T1000 (cell line): ENCODE results near the gene SLC17A7.
"Not testable (repeated sequence)": the region's sequence is repeated elsewhere in the genome, so short reads cannot be mapped to it uniquely, and the experiment has no call there.

ENCODE experiments used
- DNase-seq: peaks from one replicate; lab custom pipeline; 2025; ENCODE audit warnings: mixed read lengths; lab: John Stamatoyannopoulos, UW

The SLC17A7 gene

DNA sequence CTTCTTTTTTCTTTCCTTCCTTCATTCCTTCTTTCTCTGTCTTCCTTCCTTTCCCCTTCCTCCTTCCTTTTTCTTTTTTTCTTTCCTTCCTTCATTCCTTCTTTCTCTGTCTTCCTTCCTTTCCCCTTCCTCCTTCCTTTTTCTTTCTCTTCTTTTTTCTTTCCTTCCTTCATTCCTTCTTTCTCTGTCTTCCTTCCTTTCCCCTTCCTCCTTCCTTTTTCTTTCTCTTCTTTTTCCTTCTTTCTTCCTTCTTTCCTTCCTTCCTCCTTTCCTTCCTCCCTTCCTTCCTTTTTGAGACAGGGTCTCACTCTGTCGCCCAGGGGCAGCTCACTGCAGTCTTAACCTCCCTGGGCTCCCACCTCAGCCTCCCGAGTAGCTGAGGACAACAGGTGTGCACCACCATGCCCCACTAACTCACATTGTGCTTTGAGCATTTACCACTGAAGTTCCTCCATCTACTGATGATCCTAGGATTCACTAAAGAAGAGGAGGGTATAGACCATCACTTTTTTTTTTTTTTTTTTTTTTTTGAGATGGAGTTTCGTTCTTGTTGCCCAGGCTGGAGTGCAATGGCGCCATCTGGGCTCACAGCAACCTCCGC is 2.9 kb upstream of the SLC17A7 start:
- DNase-seq: not testable (repeated sequence)

DNA sequence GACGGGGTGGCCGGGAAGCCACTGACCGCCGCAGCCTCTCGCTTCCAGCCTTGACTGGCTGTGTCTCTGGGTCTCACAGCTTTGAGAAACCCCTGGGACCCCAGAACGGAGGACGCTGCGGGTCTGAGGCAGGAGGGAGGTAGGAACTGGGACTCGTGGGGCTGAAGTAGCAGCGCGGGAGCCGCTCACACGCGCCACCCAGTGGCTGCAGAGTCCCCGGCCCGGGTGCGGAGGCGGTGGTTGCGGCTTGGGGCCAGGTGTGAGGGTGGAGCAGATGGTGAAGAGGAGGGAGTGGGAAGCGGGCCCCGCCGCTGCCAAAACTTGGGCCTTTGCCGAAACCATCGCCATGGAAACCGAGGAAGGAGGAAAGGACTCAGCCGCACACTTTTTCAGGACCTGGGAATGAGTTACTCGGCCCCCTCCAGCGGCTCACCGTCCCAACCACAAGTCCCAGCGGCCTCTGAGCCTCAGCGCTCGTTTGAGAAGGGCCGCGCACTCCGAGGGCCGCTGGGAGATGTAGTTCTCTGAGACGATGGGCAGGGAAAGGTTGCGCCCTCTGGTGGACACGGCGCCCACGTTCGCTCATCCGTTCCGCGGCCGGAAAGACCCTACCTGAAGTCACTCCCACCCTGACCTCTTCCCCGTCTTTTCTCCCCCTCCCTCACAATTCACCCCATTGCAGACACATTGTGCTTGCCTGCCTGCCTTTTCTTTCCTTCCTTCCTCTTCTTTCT is 2.2 kb upstream of the SLC17A7 start:
- peak; percentile 91 for DNase-seq

DNA sequence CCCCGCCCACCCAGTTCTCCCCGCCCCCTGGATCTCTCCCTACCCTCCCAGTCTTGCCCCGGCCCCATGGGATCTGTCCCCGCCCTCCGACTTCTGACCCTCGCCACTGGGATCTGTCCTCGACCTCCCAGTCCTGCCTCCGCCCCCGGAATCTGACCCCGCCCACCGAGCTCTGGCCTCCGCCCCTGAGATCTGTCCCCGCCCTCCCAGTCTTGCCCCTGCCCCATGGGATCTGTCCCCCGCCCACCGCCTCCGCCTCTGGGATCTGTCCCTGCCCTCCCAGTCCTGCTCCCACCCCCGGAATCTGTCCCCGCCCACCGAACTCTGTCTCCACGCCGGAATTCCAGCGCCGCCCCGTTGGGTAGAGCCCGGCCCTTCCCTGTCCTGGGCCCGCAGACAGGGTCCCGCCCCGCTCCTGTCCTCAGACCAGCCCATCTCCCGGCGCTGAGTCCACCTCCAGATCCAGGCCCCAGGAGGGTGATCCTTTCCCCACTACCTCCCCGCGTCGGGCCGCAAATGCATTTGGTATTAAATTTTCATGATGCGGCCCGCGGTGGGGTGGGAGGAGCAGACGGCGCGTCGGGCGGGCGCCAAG is 1.5 kb upstream of the SLC17A7 start:
- DNase-seq: peak; percentile 86

DNA sequence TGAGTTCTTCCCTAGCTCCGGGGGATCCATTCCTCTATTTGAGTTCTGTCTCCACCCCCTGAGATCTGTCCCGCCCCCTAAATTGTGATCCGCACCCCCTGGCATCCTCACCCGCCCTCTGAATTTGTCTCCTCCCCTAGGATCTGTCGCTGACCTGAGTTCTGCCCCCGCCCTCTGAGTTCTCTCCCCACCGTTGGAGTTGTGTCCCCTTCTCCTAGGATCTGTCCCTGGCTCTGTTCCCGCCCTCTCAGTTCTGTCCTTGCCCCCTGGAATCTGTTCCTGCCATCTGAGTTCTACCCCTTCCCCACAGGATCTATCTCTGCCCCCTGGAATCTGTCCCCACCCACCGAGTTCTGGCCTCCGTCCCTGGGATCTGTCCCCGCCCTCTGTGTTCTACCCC is 1.0 kb upstream of the SLC17A7 start:
- peak; percentile 22 for DNase-seq

DNA sequence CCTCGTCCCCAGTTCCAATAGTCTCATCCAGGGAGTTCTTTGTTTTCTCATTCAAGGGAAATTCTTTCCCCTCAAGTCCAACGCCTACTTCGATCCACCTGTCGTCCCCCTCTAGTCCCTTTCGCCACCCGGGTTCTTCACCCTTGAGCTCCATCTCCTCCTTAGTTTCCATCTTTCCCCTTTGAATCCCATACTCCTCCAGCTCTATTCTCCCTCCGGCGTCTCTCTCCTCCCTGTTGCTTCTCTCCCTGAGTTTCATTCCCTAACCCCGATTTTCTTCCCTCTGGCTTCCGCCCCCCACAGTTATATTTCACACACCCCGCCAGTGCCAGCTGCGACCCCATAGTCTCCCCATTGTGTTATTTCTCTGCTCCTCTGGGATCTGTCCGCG is 628 bp upstream of the SLC17A7 start:
- no peak for DNase-seq

DNA sequence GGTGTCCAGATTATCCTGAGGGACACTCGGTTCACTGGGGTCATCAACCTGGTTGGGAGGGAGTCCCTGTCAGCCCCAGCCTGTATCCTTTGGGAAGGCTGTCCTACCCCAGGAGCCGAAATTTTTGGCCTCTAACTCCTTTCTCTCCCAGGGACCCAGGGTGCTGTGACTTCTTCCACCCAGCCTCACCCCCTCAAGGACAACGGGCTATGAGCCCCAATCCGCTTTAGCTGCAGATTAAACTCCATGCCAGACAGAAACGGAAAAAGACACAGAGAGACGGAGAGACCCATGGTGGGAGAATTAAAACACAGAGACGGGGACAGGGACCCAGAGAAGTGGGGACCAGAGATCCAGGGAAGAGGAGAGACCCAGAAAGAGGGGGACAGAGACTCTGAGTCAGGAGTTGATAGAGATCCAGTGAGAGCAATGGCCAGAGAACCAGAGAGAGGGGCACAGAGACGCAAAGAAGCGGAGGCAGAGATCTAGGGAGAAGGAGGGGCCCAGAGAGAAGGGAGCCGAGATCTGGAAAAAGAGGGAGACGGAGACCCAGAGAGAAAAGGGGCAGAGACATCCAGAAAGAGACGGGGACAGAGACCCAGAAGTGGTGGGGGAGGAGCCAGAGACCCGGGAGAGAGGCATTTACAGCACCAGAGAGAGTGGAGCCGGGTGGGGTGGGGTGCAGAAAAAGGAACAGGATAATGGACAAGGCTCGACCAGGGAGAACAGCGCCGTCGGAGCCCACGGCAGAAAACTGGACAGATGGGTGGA is 703 bp downstream of the SLC17A7 start:
- no peak for DNase-seq

DNA sequence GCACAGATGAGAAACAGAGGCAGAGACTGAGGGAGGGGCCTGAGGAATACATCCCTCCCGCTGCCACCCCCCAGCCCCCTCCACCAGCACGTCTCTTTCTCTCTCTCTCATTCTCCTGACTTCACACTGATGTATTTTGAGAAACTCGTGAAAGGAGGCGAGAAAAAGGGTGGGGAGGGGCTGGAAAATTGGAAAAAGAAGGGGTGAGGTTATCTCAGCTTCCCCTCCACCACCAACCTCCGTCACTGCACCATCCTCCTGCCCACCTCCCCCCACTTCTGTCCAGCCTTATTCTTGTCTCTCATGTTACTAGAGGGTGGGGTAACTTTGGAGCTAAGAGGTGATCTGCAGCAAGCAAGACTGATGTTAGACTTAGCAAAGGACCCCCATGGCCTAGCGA is 1.5 kb downstream of the SLC17A7 start:
- DNase-seq: no peak

DNA sequence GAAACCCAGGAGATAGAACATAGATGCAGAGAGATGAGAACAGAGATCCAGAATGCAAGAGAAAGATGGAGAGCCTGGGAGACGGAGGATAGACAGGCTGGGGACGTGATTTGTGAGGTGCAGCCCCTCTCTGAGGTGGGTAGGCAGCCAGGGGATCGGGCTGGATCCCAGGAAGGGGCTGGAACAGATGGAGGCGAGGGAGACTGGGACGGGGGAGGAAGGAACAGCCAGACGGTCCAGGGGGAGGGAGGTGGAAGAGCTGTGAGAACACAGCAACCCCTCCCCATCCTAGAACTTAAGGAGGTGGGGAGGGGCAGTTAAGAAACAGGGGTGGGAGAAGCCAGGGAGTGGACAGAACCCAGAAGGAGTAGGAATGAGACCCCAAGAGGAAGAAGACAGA is 3.1 kb downstream of the SLC17A7 start:
- DNase-seq: no peak

DNA sequence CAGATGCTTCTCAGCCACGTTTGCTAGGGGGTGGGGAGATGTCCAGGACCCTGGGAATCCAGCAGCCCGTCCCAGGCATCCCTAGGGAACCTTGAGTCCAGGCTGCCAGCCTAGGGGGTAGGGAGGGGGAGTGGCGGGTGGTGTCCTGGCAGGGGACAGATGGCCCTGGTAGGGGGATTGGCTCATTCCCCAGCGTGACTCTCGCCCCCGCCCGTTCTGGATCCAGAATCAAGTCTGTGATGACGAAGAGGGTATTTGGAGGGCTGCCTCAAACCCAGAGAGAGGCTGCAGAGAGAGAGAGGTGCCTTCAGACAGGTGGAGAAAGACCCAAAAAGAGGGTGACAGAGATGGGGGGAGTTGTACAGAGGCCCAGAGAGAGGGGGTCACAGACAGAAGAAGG is 4.1 kb downstream of the SLC17A7 start:
- DNase-seq: no peak

DNA sequence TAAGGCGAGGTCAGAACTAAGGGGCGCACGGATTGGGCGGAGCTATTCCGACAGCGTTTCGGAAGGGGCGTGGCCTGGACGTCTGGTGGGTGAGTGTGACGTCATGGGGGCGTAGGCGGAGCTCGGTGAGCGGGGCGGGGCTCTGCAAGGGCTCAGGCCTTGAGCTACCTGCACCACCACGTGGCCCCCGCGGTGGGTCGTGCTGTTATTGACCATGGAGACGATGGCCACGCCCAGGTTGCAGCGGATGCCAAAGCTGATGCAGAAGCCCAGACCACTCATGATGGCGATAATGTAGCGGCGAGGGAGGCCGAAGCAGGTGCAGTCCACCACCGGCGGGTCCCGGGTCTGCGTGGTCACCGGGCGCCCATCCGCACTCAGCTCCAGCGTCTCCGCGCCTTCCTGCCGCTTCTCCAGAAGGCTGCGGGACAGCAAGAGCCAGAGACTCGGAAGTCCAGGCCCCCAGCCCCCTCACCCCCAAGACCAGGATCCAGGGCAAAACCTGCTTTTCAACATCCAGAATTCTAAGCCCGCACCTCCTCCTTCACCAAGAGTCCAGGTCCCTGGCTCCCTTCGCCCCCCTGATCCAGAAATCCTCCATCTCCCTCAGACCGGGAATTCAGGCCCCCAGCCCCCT is 4.8 kb downstream of the SLC17A7 start:
- no peak for DNase-seq

DNA sequence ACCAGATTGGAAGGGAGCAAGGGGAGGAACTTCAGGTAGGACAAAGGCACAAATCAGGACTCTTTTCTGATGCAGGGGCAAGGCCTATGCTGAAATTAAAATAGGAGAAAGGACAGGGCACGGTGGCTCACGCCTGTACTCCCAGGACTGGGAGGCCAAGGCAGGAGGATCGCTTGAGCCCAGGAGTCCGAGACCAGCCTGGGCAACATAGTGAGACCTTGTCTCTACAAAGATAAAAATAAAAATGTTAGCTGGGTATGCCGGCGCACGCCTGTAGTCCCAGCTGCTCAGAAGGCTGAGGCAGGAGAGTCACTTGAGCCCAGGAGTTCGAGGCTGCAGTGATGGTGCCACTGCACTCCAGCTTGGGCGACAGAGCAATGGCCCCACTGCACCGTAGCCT is 5.7 kb downstream of the SLC17A7 start:
- no peak for DNase-seq

DNA sequence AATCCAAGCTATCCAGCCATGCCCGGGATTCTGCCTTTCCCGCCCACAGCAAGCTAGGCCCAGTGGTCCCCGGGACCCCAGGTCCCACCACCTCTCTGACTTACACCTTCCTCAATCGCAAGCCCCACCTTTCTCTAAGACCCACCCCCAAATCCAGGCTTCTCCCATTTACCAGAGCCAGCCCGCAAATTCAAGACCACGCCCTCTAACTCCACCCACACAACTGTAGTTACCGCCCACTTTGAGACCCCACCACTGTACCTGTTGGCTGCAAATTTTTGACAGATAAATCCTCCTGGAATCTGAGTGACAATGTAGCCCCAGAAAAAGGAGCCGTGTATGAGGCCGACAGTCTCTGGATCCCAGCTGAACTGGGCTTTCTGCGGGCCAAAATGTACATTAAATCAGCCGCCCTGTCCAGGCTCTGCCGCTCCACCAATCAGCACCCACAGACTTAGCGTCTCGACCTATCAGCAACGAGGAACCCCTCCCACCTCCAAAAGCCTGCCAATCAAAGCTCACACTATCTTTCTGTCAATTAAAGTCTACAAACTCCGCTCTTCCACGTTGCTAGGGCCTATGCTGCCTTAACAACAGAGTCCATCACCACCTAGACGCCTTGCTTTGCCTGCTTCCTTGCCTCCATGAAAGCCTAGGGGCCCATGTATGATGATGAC is 6.3 kb downstream of the SLC17A7 start:
- no peak for DNase-seq

DNA sequence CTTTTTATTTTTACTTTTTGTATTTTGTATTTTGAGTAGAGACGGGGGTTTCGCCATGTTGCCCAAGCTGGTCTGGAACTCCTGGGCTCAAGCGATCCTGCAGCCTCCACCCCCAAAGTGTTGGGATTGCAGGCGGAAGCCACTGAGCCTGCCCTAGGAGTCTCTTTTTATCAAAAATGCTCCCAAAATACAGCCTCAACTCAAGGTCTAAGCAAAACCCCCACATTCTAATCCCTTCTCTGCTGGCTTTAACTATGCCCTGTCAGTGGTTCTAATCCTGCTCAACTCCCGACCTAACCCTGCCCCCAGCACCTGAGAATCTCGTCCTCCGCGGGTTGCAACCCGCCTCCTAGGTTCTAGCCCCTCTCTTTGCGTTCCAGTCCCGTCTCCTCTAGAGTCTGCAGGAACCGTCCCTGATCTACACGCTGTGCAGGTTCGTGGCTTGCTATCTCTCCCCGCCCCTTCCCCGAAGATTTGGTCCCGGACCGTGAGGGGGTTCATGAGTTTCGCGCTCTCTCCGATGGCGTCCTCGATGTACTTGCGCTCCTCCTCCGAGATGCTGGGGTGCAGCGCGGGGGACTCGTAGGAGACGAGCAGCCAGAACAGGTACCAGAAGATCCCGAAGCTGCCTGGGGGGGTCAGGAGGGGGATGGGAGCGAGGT is 8.0 kb downstream of the SLC17A7 start:
- no peak for DNase-seq

DNA sequence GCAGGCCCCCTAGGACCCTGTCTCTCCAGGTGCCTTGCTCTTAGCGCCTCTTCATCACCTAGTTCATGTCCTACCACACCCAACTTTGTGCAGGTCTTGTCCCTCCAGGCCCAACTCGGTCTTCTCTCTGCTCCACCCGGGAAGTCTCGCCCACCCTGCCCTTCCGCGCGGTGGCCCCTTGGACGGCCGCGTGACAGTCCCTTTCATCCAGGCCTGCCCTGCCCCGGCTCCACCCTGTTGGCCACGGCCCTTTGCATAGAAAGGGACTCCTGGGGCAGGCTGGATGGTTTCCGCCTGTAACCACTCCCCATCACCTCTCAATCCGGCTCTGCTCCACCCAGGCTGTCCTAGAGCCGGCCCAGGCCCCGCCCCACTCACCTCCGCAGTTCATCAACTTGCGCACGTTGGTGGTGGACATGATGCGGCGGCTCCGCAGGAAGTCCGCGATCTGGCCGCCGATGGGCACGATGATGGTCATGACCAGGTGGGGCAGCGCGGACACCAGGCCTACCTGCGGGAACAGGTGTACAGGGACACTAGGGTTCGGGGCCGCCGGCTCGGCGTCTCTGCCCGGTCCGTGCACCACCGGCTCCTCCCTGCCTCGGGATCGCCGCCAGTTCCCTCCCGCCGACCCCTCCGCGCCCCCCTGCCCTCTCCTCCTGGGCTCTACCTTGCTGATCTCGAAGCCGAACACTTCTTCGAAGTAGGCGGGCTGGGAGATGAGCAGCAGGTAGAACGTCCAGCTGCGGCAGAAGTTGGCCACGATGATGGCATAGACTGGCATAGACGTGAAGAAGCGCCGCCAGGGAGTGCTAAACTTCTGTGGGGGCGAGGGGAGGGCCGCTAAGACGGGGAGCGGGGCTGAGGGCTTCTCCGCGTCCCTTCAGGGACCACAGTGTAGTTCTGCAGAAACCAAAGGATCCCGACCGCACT is 8.9 kb downstream of the SLC17A7 start:
- DNase-seq: no peak

DNA sequence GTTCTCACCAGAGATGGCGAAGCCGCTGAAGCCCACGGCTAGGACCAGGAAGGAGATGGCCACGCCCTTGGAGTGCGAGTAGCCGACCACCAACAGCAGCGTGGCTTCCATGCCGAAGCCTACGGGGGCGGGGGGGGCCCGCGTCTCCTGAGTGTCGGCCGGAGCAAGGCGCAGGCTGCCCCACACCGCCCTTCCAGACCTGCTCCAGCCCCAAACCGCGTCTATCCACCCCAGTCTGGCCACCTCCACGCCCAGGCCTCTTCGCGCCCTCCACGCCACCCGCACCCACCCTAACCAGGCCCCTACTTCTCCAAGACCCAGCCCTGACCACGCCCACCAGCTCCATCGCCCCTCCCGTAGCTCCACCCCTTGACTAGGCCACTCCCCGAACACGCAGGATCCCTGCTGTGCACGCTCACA is 10.0 kb downstream of the SLC17A7 start:
- no peak for DNase-seq

DNA sequence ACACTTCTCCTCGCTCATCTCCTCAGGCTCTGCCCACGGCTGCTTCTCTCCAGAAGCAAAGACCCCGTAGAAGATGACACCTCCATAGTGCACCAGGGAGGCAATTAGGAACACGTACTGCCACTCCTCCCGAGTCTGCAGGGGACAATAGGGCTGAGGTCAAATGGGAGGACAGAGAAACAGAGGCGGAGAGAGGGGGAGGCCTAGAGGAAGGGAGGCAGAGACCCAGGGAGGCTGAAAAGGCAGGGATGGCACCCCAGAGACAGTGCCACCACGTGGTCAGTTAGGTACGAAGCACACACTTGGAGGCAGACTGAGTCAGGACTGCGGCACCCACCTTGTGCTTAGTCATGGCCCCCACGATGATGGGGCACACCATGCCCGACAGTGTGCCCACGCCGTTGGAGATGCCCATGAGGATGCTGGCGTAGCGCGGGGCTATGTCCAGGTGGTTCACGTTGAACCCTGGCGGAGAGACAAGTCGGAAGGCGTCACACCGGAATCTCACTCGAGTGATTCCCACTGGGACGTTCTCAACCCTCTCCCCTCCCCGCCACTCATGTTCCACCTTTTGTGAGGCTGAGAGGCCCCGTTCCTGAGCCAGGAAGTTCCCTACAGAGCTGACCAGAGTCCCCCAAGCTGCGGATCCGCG is 10.5 kb downstream of the SLC17A7 start:
- no peak for DNase-seq

DNA sequence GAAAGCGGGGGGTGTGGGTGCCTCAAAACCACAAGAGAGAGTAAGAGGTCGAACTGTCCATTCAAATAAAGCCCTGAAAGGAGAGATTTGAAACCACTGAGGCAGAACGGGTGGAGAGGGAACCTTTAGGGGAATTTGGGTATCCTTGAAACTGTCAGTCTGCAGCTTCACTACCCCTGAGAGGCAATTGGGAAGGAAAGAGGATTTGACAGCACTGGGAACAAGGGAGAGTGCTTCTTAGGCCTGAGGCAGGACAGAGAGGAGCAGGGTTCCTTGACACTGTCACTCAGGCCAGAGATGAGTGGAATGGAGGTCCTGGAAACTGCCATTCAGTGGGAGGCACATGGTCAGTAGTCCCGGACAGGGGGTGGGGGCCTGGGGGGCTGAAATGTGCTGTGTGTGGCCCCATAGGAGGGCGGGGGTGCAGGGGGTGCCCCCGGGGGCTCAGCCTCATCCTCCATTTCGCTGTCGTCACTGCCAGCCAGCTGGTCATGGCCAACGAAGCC is 11.1 kb downstream of the SLC17A7 start:
- no peak for DNase-seq

DNA sequence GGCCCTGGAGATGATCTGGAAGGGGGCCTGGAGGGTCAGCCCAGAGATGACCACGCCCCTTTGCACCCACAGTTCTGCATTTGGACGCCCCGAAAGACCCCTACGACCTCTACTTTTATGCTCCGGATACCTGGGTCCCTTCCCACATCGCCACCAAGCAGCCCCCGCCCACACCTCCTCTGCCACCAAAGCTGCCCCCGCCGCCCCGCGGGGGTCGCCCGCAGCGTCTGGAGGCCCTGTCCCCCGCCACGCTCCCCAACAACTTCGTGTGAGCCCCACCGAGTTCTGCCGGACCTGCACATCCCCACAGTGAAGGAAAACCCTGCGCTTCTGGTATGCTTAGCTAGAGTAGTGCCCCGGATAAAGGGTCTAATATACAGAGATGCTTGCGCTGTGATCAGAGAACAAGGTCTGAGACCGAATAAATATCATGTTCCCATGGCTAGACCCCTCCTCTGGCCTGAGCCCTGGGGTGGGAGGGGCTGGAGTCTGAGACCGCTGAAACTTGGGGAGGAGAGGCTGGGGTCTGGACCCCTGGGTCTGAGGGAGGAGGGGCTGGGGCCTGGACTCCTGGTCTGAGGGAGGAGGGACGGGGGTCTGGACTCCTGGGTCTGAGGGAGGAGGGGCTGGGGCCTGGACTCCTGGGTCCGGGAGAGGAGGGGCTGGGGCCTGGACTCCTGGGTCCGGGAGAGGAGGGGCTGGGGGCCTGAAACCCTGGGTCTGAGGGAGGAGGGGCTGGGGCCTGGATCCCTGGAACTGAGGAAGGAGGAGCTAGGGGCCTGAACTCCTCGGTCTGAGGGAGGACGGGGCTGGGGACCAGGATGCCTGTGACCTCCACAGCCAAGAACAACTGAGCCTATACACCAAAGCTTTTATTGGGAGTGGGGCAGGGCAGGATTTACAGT is 12.5 kb downstream of the SLC17A7 start:
- DNase-seq: no peak
